CD4-positive, CD25-positive, alpha-beta regulatory T cell (primary cell): Measurements from ENCODE around the gene EHMT1. TPM values are rescaled to one million over a fixed set of nuclear protein-coding genes. Genes with fewer than 3 reads are reported as not detected.
A peak's percentile ranks its signal among the peaks of the same experiment; 100 is the strongest.

Experiments
- ATAC-seq, 2 donors: fragments of 150-1000 bp; cut with Tn5 transposase; one replicate each; pipeline ENCODE4 v1.10.0; 2021; ENCODE audit warnings: low read depth in 2 of 2, moderate number of reproducible peaks in 2 of 2, moderate library complexity in 1 of 2
- DNase-seq, 3 donors: peaks; one replicate each; pipeline versions ENCODE4 v3.0.0 to v3.0.0-alpha.2; 2012 to 2022; ENCODE audit warnings: mixed read lengths in 1 of 3
- H3K27ac ChIP-seq: one replicate; pipeline ENCODE4 v1.7.0; 2013; ENCODE audit warnings: mild to moderate bottlenecking, low read length; ENCODE audit not compliant: insufficient read depth, poor library complexity, severe bottlenecking
- H3K27me3 ChIP-seq: one replicate; pipeline ENCODE4 v1.7.0; 2013; ENCODE audit warnings: low read length; ENCODE audit not compliant: control insufficient read depth, insufficient read depth
- H3K36me3 ChIP-seq: one replicate; pipeline ENCODE4 v1.7.0; 2013; ENCODE audit warnings: mild to moderate bottlenecking, low read length, moderate library complexity; ENCODE audit not compliant: control insufficient read depth, insufficient read depth
- H3K4me1 ChIP-seq: 2 replicates; pipeline ENCODE4 v1.7.0; 2013; ENCODE audit warnings: mild to moderate bottlenecking, low read length; ENCODE audit not compliant: insufficient read depth, control insufficient read depth, poor library complexity, severe bottlenecking
- H3K4me3 ChIP-seq: one replicate; pipeline ENCODE4 v1.7.0; 2013; ENCODE audit warnings: low read depth, mild to moderate bottlenecking, low read length, moderate library complexity
- H3K9me3 ChIP-seq, 2 experiments: 1 replicate in 1 of 2; 2 replicates in 1 of 2; pipeline ENCODE4 v1.7.0; 2013; ENCODE audit warnings: low read length in 2 of 2, mild to moderate bottlenecking in 1 of 2, moderate library complexity in 1 of 2; ENCODE audit not compliant: control insufficient read depth in 2 of 2
- H3K27ac Mint-ChIP-seq, 3 donors: one replicate each; pipeline ENCODE4 v1.8.0; 2020 to 2022; ENCODE audit warnings: mild to moderate bottlenecking in 3 of 3, mixed read lengths in 3 of 3, moderate library complexity in 2 of 3
- H3K27me3 Mint-ChIP-seq: one replicate; pipeline ENCODE4 v1.8.0; 2022; ENCODE audit warnings: mild to moderate bottlenecking, mixed read lengths
- H3K36me3 Mint-ChIP-seq: one replicate; pipeline ENCODE4 v1.8.0; 2020; ENCODE audit warnings: mixed read lengths
- H3K4me1 Mint-ChIP-seq, 4 donors: one replicate each; pipeline ENCODE4 v1.8.0; 2020 to 2022; ENCODE audit warnings: mixed read lengths in 4 of 4, mild to moderate bottlenecking in 1 of 4
- H3K4me3 Mint-ChIP-seq, 4 donors: one replicate each; pipeline ENCODE4 v1.8.0; 2020 to 2022; ENCODE audit warnings: mild to moderate bottlenecking in 4 of 4, mixed read lengths in 4 of 4, moderate library complexity in 3 of 4
- H3K9me3 Mint-ChIP-seq, 7 donors: one replicate each; pipeline ENCODE4 v1.8.0; 2020 to 2022; ENCODE audit warnings: mixed read lengths in 7 of 7, mild to moderate bottlenecking in 3 of 7, moderate library complexity in 2 of 7
- polyA plus RNA-seq, 4 donors: library from polyadenylated mRNA; unstranded; fragments of 300-500 nt; fragmentation: Illumina TruSeq; gene quantifications; one replicate each; pipeline ENCODE4 v1.2.3, GENCODE V29; 2021
- total RNA-seq: library from RNA; stranded (reverse); gene quantifications from one replicate; pipeline ENCODE4 v1.2.3, GENCODE V29; 2022

Gene EHMT1
- total and polyA plus RNA-seq, 5 donors from 2014 or later: 17.9 to 142 (median 20.0) TPM

DNA sequence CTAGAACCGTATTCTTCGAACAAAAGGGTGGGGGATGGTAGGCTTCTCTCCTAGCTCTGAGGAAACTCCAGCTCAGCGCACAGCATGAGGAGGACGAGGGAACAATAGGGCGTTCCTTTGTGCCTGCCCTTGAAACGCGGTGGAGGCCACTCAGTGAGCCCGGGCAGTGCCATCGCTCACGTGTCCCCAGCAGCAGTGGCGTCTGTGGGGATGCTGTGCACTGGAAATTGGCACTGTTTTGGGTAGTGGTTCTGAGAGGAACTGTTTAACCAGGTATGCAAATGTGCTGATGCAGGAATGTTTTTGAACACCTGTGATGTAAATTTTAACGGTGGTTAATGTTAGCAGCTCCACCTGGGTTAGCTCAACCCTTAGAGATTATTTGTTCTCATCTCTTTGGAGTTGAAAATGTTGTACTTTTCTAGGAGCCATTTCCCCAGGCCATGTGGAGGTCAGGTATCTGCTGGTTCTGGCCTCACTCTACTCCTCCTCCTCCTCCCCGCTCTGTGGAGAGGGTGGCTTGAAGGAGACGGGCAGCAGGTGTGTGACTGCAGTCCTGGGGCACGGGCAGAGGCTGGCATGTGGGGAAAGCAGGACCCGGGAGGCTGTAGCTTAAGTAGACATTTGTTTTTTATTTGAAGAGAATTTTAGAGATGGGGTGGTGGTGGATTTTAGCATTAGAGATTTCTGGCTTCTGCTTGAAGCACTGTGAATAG, 48.3 kb downstream of the EHMT1 start:
- ATAC-seq (no peak), DNase-seq (no peak)
- Histone ChIP-seq H3K9me3 (no peaks in the 10 kb centered on the region), H3K4me3 (no peak overlapping the region), H3K27me3 (no peaks in the 10 kb centered on the region), H3K4me1 (peaks cover 6% of the 10 kb centered on the region), H3K27ac (peak overlapping the region; percentile 1), H3K36me3 (peaks cover 18% of the 10 kb centered on the region)
- Mint-ChIP-seq H3K9me3 (no peaks in the 10 kb centered on the region), H3K27me3 (no peaks in the 10 kb centered on the region), H3K4me1 (peaks cover 16 to 63% (median 35%) of the 10 kb centered on the region in 4 donors), H3K4me3 (peak overlapping the region in 1 of 4 donors; percentile 38), H3K36me3 (peaks cover 18% of the 10 kb centered on the region), H3K27ac (peak overlapping the region; percentile 25 to 61 (median 33))

DNA sequence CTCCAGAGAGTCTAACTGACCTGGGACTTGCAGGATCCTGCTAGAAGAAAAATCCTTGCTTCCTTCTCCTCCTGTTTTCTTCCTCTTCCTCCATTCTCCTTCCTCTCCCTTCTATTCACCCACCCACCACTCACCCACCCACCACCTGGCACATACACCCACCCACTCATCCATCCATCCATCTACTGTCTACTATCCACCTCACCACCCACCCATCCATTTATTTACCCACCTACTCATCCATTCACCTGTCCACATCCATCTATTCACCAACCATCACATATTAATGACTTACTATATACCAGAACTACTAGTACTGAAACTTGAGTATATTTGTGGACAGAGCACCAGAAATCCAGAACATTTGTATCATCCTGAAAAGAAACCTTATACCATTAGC, 49.4 kb downstream of the EHMT1 start:
- Histone ChIP-seq H3K4me3 (no peak overlapping the region), H3K27me3 (no peaks in the 10 kb centered on the region), H3K36me3 (peaks cover 18% of the 10 kb centered on the region), H3K4me1 (peaks cover 15% of the 10 kb centered on the region), H3K27ac (no peak overlapping the region), H3K9me3 (no peaks in the 10 kb centered on the region)
- H3K36me3 Mint-ChIP-seq: peaks cover 18% of the 10 kb centered on the region
- H3K4me3 Mint-ChIP-seq: no peak overlapping the region
- ATAC-seq (no peak), DNase-seq (no peak)
- H3K27ac Mint-ChIP-seq: peak overlapping the region; percentile 15 to 61 (median 33)
- H3K27me3 Mint-ChIP-seq: no peaks in the 10 kb centered on the region
- no peaks in the 10 kb centered on the region for H3K9me3 Mint-ChIP-seq
- H3K4me1 Mint-ChIP-seq: peaks cover 26 to 71% (median 42%) of the 10 kb centered on the region in 4 donors

DNA sequence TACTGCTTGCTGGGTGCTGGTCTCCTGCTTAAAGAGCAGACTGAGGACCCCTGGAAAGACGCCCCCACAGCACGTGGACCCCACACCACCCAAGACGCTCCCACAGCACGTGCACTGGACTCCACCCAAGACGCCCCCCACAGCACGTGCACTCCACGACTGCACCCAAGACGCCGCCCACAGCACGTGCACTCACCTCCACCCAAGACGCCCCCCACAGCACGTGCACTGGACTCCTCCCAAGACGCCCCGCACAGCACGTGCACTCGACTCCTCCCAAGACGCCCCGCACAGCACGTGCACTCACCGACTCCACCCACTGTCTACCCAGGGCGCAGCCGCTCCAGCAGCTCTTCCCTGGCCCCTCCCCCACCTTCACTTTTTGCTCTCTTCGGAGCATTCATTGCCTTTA, 50.5 kb downstream of the EHMT1 start:
- Mint-ChIP-seq H3K36me3 (peaks cover 19% of the 10 kb centered on the region), H3K27ac (peak overlapping the region in 1 of 3 donors; percentile 76), H3K4me1 (peaks cover 20 to 75% (median 47%) of the 10 kb centered on the region in 4 donors), H3K4me3 (peak overlapping the region in 1 of 4 donors; percentile 69), H3K27me3 (no peaks in the 10 kb centered on the region), H3K9me3 (no peaks in the 10 kb centered on the region)
- DNase-seq (peak in 1 of 3 donors; percentile 14), ATAC-seq (no peak)
- Histone ChIP-seq H3K9me3 (no peaks in the 10 kb centered on the region), H3K27me3 (no peaks in the 10 kb centered on the region), H3K27ac (no peak overlapping the region), H3K4me1 (peaks cover 15% of the 10 kb centered on the region), H3K4me3 (no peak overlapping the region), H3K36me3 (peaks cover 18% of the 10 kb centered on the region)

DNA sequence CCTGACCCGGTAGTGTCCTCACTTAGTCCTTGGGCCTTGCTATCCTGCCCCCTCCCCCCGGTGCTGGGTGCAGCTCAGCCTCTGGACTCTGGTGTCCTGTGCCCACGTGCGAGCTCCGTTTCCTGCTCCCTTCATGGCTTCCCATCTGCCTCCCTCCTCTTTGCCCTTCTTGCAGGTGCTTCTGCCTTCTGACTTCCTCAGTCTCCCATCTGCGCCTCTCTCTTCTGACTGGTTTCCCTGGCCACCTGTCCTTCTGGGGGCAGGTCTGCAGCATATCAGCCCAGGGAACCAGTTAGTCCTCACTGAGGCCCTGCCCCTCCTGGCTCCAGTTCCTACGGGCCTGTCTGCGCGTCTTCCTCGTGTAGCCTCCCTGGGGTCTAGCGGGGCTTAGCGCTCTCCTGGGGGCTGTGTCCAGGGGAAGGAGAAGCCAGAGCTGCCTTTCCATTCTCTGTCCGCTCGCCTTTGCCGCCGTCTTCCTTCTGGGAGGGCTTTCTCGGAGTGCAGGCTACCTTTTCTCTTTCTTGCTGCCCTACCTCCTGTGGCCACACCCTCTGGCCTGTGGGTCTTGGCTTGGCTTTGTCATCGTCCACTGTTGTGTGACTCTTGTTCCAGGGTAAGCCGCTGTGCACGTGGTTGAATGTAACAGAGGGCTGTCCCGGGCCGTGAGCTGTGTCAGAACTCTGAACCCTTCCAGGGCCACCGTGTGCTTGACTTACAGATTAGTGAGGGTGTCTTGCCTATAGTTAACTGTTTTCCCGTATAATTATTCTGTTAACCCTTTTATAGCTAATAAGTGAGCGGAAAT, 51.8 kb downstream of the EHMT1 start:
- Mint-ChIP-seq H3K9me3 (no peaks in the 10 kb centered on the region), H3K36me3 (peaks cover 22% of the 10 kb centered on the region), H3K27me3 (no peaks in the 10 kb centered on the region), H3K4me1 (peaks cover 20 to 75% (median 45%) of the 10 kb centered on the region in 4 donors), H3K4me3 (no peak overlapping the region), H3K27ac (peak overlapping the region in 1 of 3 donors; percentile 1)
- H3K4me1 ChIP-seq: peaks cover 15% of the 10 kb centered on the region
- ATAC-seq (no peak), DNase-seq (no peak)
- no peaks in the 10 kb centered on the region for H3K27me3 ChIP-seq
- H3K27ac ChIP-seq: no peak overlapping the region
- peaks cover 17% of the 10 kb centered on the region for H3K36me3 ChIP-seq
- no peak overlapping the region for H3K4me3 ChIP-seq
- H3K9me3 ChIP-seq: no peaks in the 10 kb centered on the region

DNA sequence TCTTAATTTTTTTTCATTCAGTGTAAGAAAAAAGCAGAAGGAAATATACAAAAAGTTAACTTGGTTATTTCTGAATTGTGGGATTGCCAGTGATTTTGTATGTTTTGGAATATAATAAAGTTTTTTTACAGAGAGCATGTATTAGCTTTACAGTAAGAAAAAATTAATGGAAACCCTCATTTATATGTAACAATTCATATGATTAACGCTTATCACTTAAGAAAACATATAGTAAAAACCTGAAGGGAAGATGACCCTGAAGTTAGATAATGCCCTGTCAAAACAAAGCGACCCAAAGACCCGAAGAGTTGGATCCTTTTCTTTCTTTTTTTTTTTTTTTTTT, 52.4 kb downstream of the EHMT1 start:
- Histone ChIP-seq H3K4me1 (peaks cover 15% of the 10 kb centered on the region), H3K9me3 (no peaks in the 10 kb centered on the region), H3K27me3 (no peaks in the 10 kb centered on the region), H3K27ac (no peak overlapping the region), H3K36me3 (peaks cover 15% of the 10 kb centered on the region), H3K4me3 (no peak overlapping the region)
- Mint-ChIP-seq H3K27ac (no peak overlapping the region), H3K4me1 (peaks cover 20 to 73% (median 42%) of the 10 kb centered on the region in 4 donors), H3K36me3 (peaks cover 22% of the 10 kb centered on the region), H3K4me3 (no peak overlapping the region), H3K9me3 (no peaks in the 10 kb centered on the region), H3K27me3 (no peaks in the 10 kb centered on the region)
- DNase-seq (no peak), ATAC-seq (no peak)

DNA sequence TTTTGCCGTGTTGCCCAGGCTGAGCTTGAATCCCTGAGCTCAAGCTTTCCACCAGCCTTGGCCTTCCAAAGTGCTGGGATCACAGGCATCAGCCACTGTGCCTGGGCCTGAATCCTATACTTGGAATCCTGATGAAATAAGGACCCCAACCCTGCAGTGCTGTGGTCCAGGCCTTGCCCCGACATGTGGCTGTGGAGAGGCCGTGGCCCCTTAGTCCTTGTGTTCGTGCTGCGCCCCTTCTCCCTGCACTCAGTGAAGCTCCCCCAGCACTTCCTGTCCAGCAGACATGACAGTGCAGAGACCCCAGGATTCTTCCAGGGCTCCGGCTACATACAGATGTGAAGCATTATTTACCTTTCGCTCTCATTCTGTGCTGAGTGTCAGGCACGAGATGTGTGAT, 52.9 kb downstream of the EHMT1 start:
- Histone ChIP-seq H3K27me3 (no peaks in the 10 kb centered on the region), H3K27ac (no peak overlapping the region), H3K4me3 (no peak overlapping the region), H3K4me1 (peaks cover 15% of the 10 kb centered on the region), H3K36me3 (peaks cover 10% of the 10 kb centered on the region), H3K9me3 (no peaks in the 10 kb centered on the region)
- H3K27ac Mint-ChIP-seq: no peak overlapping the region
- ATAC-seq (no peak), DNase-seq (no peak)
- H3K4me1 Mint-ChIP-seq: peaks cover 20 to 68% (median 39%) of the 10 kb centered on the region in 4 donors
- no peaks in the 10 kb centered on the region for H3K9me3 Mint-ChIP-seq
- H3K27me3 Mint-ChIP-seq: no peaks in the 10 kb centered on the region
- peaks cover 22% of the 10 kb centered on the region for H3K36me3 Mint-ChIP-seq
- no peak overlapping the region for H3K4me3 Mint-ChIP-seq

DNA sequence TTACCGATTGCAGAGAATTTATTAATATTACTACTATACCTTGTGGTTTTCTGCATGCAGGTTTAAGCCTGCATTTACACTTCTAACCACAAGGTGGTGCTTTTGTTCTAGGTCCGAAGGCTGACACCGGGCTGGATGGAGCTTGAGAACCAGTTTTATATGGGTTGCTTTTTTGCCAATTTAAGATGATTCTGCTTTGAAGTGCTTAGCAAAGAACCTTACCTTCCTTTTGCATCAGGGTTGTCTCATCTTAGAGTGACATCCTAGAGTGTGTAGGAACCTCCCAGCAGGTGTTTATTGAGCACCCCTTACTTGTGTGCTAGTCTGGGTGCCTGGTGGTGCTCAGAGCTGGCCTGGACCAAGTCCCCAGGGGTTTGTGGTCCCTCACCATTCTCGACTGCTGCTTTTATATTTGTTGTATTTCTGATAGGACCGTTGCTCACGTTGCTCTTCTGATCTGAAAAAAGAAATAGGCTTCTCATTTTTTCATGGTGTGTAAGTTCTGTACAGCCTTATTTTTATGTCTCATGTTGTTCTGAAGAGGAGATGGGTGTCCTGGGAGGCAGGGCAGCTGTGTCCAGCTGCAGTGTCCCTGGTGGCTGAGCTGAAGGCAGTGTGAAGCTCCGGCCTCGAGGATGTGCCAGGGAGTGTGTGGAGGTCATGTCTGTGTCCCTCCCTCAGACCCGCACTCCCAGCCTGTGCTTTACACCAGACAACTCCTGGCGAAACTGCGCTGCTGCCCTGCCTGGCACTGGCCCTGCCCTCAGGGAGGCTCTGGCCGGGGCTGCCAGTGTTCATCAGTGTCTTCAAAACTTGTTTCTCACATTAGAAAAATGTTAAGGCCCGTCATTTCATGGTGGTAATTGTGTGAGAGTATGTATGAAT, 54.3 kb downstream of the EHMT1 start:
- Mint-ChIP-seq H3K4me3 (peak overlapping the region in 1 of 4 donors; percentile 2), H3K4me1 (peaks cover 15 to 60% (median 30%) of the 10 kb centered on the region in 4 donors), H3K27ac (peak overlapping the region in 2 of 3 donors; percentile 25 to 29), H3K36me3 (peaks cover 24% of the 10 kb centered on the region), H3K27me3 (no peaks in the 10 kb centered on the region), H3K9me3 (no peaks in the 10 kb centered on the region)
- ATAC-seq (peak; percentile 69 to 70), DNase-seq (peak; percentile 29 to 75 (median 59))
- H3K4me1 ChIP-seq: peaks cover 9% of the 10 kb centered on the region
- no peak overlapping the region for H3K4me3 ChIP-seq
- H3K36me3 ChIP-seq: peaks cover 10% of the 10 kb centered on the region
- no peak overlapping the region for H3K27ac ChIP-seq
- no peaks in the 10 kb centered on the region for H3K9me3 ChIP-seq
- no peaks in the 10 kb centered on the region for H3K27me3 ChIP-seq
